HG03045 (cell line): ENCODE results near the gene PTPRM.

Experiments
- ATAC-seq: cut with Tn5 transposase; IDR thresholded peaks from one replicate; pipeline ENCODE4 v1.9.1; 2021; ENCODE audit warnings: mild to moderate bottlenecking, moderate library complexity; ENCODE audit not compliant: unreplicated experiment

Gene PTPRM

GRCh38 chr18:7789856-7790552 lies 222.9 kb downstream of the PTPRM start:
- no peak for ATAC-seq

- ATAC-seq: no peak
Observed at GRCh38 chr18:7793100-7793499, 226.0 kb downstream of the PTPRM start.

- no peak for ATAC-seq
Observed at GRCh38 chr18:7803956-7804469, 236.9 kb downstream of the PTPRM start.

GRCh38 chr18:7805096-7805495 lies 238.0 kb downstream of the PTPRM start:
- no peak for ATAC-seq

- ATAC-seq: no peak
Observed at GRCh38 chr18:7805880-7806279, 238.8 kb downstream of the PTPRM start.

- no peak for ATAC-seq
Observed at GRCh38 chr18:7807936-7808453, 240.9 kb downstream of the PTPRM start.

GRCh38 chr18:7808992-7809391 lies 241.9 kb downstream of the PTPRM start:
- ATAC-seq: no peak

GRCh38 chr18:7809455-7809854 lies 242.3 kb downstream of the PTPRM start:
- ATAC-seq: no peak

- ATAC-seq: no peak
Observed at GRCh38 chr18:7809978-7810377, 242.9 kb downstream of the PTPRM start.

GRCh38 chr18:7812431-7813063 lies 245.4 kb downstream of the PTPRM start:
- no peak for ATAC-seq

- no peak for ATAC-seq
Observed at GRCh38 chr18:7813131-7813530, 246.0 kb downstream of the PTPRM start.

GRCh38 chr18:7814754-7815315 lies 247.7 kb downstream of the PTPRM start:
- ATAC-seq: no peak

- no peak for ATAC-seq
Observed at GRCh38 chr18:7815787-7816186, 248.7 kb downstream of the PTPRM start.

- ATAC-seq: no peak
Observed at GRCh38 chr18:7817575-7818230, 250.6 kb downstream of the PTPRM start.

- ATAC-seq: no peak
Observed at GRCh38 chr18:7821784-7822183, 254.7 kb downstream of the PTPRM start.

- no peak for ATAC-seq
Observed at GRCh38 chr18:7822435-7823331, 255.6 kb downstream of the PTPRM start.

- no peak for ATAC-seq
Observed at GRCh38 chr18:7824970-7825369, 257.9 kb downstream of the PTPRM start.

- peak; percentile 47 for ATAC-seq
Observed at GRCh38 chr18:7830468-7830867, 263.4 kb downstream of the PTPRM start.

GRCh38 chr18:7839548-7839947 lies 272.4 kb downstream of the PTPRM start:
- no peak for ATAC-seq

- ATAC-seq: no peak
Observed at GRCh38 chr18:7840411-7840810, 273.3 kb downstream of the PTPRM start.
